Endothelial cell of umbilical vein (primary cell): ENCODE results near the gene ZNF384. TPM values are rescaled to one million over a fixed set of nuclear protein-coding genes. Genes with fewer than 3 reads are reported as not detected.

Source experiments
- BruUV-seq: library from RNA; stranded (reverse); fragments of 400-500 nt; replicated peaks from 2 replicates; lab custom pipeline; 2021; lab: Mats Ljungman, UMichigan
- CTCF ChIA-PET: fragments of 300-600, 350-600 bp; sonication (Branson Sonifier 250); formaldehyde crosslinking; loops from one replicate; lab custom pipeline; 2021; ENCODE audit warnings: antibody characterized with exemption, inconsistent platforms; lab: Charles Lee
- POLR2A ChIA-PET: fragments of 300-600, 350-600 bp; sonication (Branson Sonifier 250); formaldehyde crosslinking; loops from one replicate; lab custom pipeline; 2021; ENCODE audit warnings: antibody characterized with exemption, inconsistent platforms; lab: Charles Lee
- DNase-seq: peaks from one replicate; pipeline ENCODE4 v3.0.0-alpha.2; 2011; ENCODE audit warnings: low read depth, low spot score
- FAIRE-seq: peaks from 2 replicates; lab custom pipeline; 2011; peaks lifted over from hg19 to GRCh38; lab: Jason Lieb, UNC
- H2AFZ ChIP-seq: 2 replicates; pipeline ENCODE4 v1.6.0; 2012; ENCODE audit warnings: low read depth, low read length, control low read depth, inconsistent platforms
- H3K27ac ChIP-seq: 2 replicates; pipeline ENCODE4 v1.5.1; 2011; ENCODE audit warnings: low read depth, mild to moderate bottlenecking, control low read depth, low read length, moderate library complexity; ENCODE audit not compliant: insufficient read depth
- H3K27me3 ChIP-seq, 2 experiments: 2 replicates each; pipeline versions ENCODE4 v1.6.0 to v1.6.1; 2011; ENCODE audit warnings: low read length in 2 of 2, mixed read lengths in 1 of 2; ENCODE audit not compliant: control insufficient read depth in 2 of 2, insufficient read depth in 2 of 2
- H3K36me3 ChIP-seq, 2 experiments: 2 replicates in 1 of 2; 3 replicates in 1 of 2; pipeline ENCODE4 v1.5.1; 2011; ENCODE audit warnings: low read length in 2 of 2, mild to moderate bottlenecking in 1 of 2, moderate library complexity in 1 of 2; ENCODE audit not compliant: control insufficient read depth in 2 of 2, insufficient read depth in 2 of 2; ENCODE audit errors: extremely low read depth in 1 of 2
- H3K4me1 ChIP-seq: 3 replicates; pipeline ENCODE4 v1.5.1; 2011; ENCODE audit warnings: mild to moderate bottlenecking, low read length; ENCODE audit not compliant: control insufficient read depth, insufficient read depth; ENCODE audit errors: extremely low read depth
- H3K4me2 ChIP-seq: 2 replicates; pipeline ENCODE4 v1.6.1; 2011; ENCODE audit warnings: low read length, control low read depth, mixed read lengths; ENCODE audit not compliant: insufficient read depth
- H3K4me3 ChIP-seq, 3 experiments: fragments of 200-600 bp in 1 of 3; sonication (generic), shearing (Covaris generic) in 1 of 3; replicated peaks in 1 of 3; 2 replicates each; pipeline ENCODE4 v1.5.1; 2011 to 2016; ENCODE audit warnings: control low read depth in 3 of 3, low read length in 3 of 3, mild to moderate bottlenecking in 2 of 3, inconsistent platforms in 1 of 3, low read depth in 1 of 3, moderate library complexity in 1 of 3; ENCODE audit not compliant: insufficient read depth in 1 of 3
- H3K79me2 ChIP-seq: 2 replicates; pipeline ENCODE4 v1.6.0; 2012; ENCODE audit warnings: low read length, inconsistent platforms; ENCODE audit not compliant: control insufficient read depth, insufficient read depth
- H3K9ac ChIP-seq: replicated peaks from 2 replicates; pipeline ENCODE3; 2011; ENCODE audit warnings: low read length, control low read depth; ENCODE audit not compliant: insufficient read depth; ENCODE audit errors: extremely low read depth
- H3K9me1 ChIP-seq: replicated peaks from 3 replicates; pipeline ENCODE4 v1.6.0; 2011; ENCODE audit warnings: mild to moderate bottlenecking, low read length; ENCODE audit not compliant: control insufficient read depth, insufficient read depth; ENCODE audit errors: extremely low read depth
- H3K9me3 ChIP-seq: replicated peaks from 2 replicates; pipeline ENCODE4 v1.5.1; 2012; ENCODE audit warnings: low read length, inconsistent platforms; ENCODE audit not compliant: control insufficient read depth, insufficient read depth
- H4K20me1 ChIP-seq: replicated peaks from 2 replicates; pipeline ENCODE3; 2011; ENCODE audit warnings: mild to moderate bottlenecking, low read length; ENCODE audit not compliant: control insufficient read depth, insufficient read depth; ENCODE audit errors: extremely low read depth
- EZH2 ChIP-seq: IDR thresholded peaks from 2 replicates; pipeline ENCODE4 v1.6.1; 2012; ENCODE audit warnings: borderline replicate concordance, low read depth, mild to moderate bottlenecking, moderate library complexity, low read length, inconsistent platforms; ENCODE audit not compliant: severe bottlenecking
- FOS ChIP-seq: IDR thresholded peaks from 2 replicates; pipeline ENCODE4 v1.6.1; 2011; ENCODE audit warnings: mild to moderate bottlenecking, low read length, moderate library complexity, borderline replicate concordance; ENCODE audit not compliant: insufficient read depth
- GATA2 ChIP-seq: IDR thresholded peaks from 2 replicates; pipeline ENCODE4 v1.7.0; 2011; ENCODE audit warnings: low read depth, mild to moderate bottlenecking, moderate library complexity, mixed read lengths, low read length; ENCODE audit not compliant: insufficient read length, insufficient read depth
- JUN ChIP-seq: IDR thresholded peaks from 2 replicates; pipeline ENCODE4 v1.6.1; 2011; ENCODE audit warnings: borderline replicate concordance, low read depth; ENCODE audit not compliant: insufficient read length, insufficient read depth
- MAX ChIP-seq: IDR thresholded peaks from 2 replicates; pipeline ENCODE4 v1.6.1; 2011; ENCODE audit not compliant: insufficient read depth, insufficient read length
- MYC ChIP-seq: IDR thresholded peaks from one replicate; pipeline ENCODE4 v1.6.1; 2011; ENCODE audit warnings: mild to moderate bottlenecking, low read depth, low read length
- POLR2A ChIP-seq: IDR thresholded peaks from 2 replicates; pipeline ENCODE4 v1.6.1; 2012; ENCODE audit warnings: low read depth, mild to moderate bottlenecking, control low read depth, low read length
- POLR2AphosphoS5 ChIP-seq: IDR thresholded peaks from 2 replicates; pipeline ENCODE4 v1.6.1; 2012; ENCODE audit warnings: low read depth, mild to moderate bottlenecking, control low read depth, low read length, moderate library complexity; ENCODE audit not compliant: insufficient read depth
- dilution Hi-C: fragments of 300-500 bp; cut with MboI; formaldehyde crosslinking; loops from one replicate; pipeline ENCODE4 v1.15.0; 2019; ENCODE audit warnings: low sequenced_read_pairs; ENCODE audit not compliant: extremely low pct_ligation_motif_present
- intact Hi-C: fragments of 100-400 bp; cut with micrococcal nuclease; formaldehyde crosslinking; loops from one replicate; pipeline ENCODE4 v1.10.0; 2022
- polyA plus RNA-seq, 4 experiments: library from polyadenylated mRNA; depleted of rRNA in 3 of 4; stranded (reverse) in 3 of 4; unstranded in 1 of 4; fragments of >200 nt; gene quantifications; 2 replicates each; pipeline versions ENCODE4 v1.2.1 to v1.2.3, GENCODE V29; 2011 to 2012; ENCODE audit warnings: missing spikeins in 1 of 4
- total RNA-seq: library from RNA; stranded (reverse); gene quantifications from 2 replicates; pipeline ENCODE4 v1.2.3, GENCODE V29; 2021

Gene ZNF384
- total and polyA plus RNA-seq, 2 donors (not counting 3 experiments of a cell fraction or from before 2014, with no cell fraction given), result 52.8 to 58.3 TPM

- Histone ChIP-seq H3K9me3 (no peaks in the 10 kb centered on the region), H4K20me1 (no peaks in the 10 kb centered on the region), H3K4me1 (peaks cover 11% of the 10 kb centered on the region), H3K4me2 (peak within 1 kb of the TSS; percentile 70), H2AFZ (peak within 1 kb of the TSS; percentile 63), H3K79me2 (peaks cover 2% of the 10 kb centered on the region), H3K27me3 (no peaks in the 10 kb centered on the region), H3K4me3 (peak within 1 kb of the TSS; percentile 45 to 48 (median 47)), H3K36me3 (peaks cover 0 to 3% of the 10 kb centered on the region in 2 experiments), H3K9ac (peak within 1 kb of the TSS; percentile 57), H3K9me1 (no peaks in the 10 kb centered on the region), H3K27ac (peak within 1 kb of the TSS; percentile 52)
- DNase-seq, result peak; percentile 98
- BruUV-seq, result TSS peak; percentile 87
- ChIA-PET POLR2A (interaction anchor here (0.6 to 1.5 kb wide), 5 partner anchors 29 to 167 kb away, joined by 3 to 13 read pairs (median 6); partner anchors contain the start of genes CDCA3, MLF2, PTMS and ZNF384), CTCF (interaction anchor here (0.7 to 2.8 kb wide), 13 partner anchors 10 to 128 kb away, joined by 3 to 15 read pairs (median 4); partner anchors contain the start of genes CDCA3, MLF2, PTMS and USP5)
- intact Hi-C loops (loop anchor here (1.0 kb wide), 5 partner anchors 29 to 107 kb away; partner anchors contain the start of genes ING4, MLF2 and ZNF384), dilution Hi-C loops (no loop called here)
- TF ChIP-seq EZH2 (no peak), MYC (peak; percentile 80), JUN (no peak), FOS (peak; percentile 14), POLR2A (peak; percentile 35), POLR2AphosphoS5 (peak; percentile 91), MAX (peak; percentile 98), GATA2 (no peak)
- peak; percentile 99 for FAIRE-seq
Measured at GRCh38 chr12:6723607-6724408, 34.6 kb upstream of the ZNF384 start, which contains the start of gene COPS7A. COPS7A (plus strand) TSS chr12:6724046; CDS start chr12:6724657, 611 bp downstream.
